OCI-LY1 (cell line): ENCODE measurements around the gene MMEL1.
A peak's percentile ranks its signal among the peaks of the same experiment; 100 is the strongest.

ENCODE experiments used
- H2AFZ ChIP-seq: fragments of 200-600 bp; sonication (generic), shearing (Covaris generic); 2 replicates; pipeline ENCODE4 v1.6.0; 2014; ENCODE audit warnings: antibody characterized with exemption, mild to moderate bottlenecking, low read length
- H3F3A ChIP-seq: fragments of 200-600 bp; sonication (generic), shearing (Covaris generic); 2 replicates; pipeline ENCODE4 v1.6.0; 2014; ENCODE audit warnings: mild to moderate bottlenecking, antibody characterized with exemption, low read length, moderate library complexity; ENCODE audit not compliant: insufficient read depth
- H3K27ac ChIP-seq: fragments of 200-600 bp; sonication (generic); 2 replicates; pipeline ENCODE4 v1.5.1; 2014; ENCODE audit warnings: low read length, mixed run types, mild to moderate bottlenecking, low read depth; ENCODE audit not compliant: poor library complexity, severe bottlenecking
- H3K27me3 ChIP-seq: fragments of 200-600 bp; sonication (generic); 2 replicates; pipeline ENCODE4 v1.6.0; 2014; ENCODE audit warnings: antibody characterized with exemption, mild to moderate bottlenecking, low read length, moderate library complexity; ENCODE audit not compliant: insufficient read depth
- H3K36me3 ChIP-seq: fragments of 200-600 bp; sonication (generic); 2 replicates; pipeline ENCODE4 v1.6.1; 2014; ENCODE audit warnings: mild to moderate bottlenecking, antibody characterized with exemption, low read length, moderate library complexity, mixed read lengths; ENCODE audit not compliant: insufficient read depth
- H3K4me1 ChIP-seq: fragments of 200-600 bp; sonication (generic); 2 replicates; pipeline ENCODE4 v1.5.1; 2014; ENCODE audit warnings: mild to moderate bottlenecking, low read length, moderate library complexity; ENCODE audit not compliant: insufficient read depth, severe bottlenecking
- H3K4me2 ChIP-seq: fragments of 200-600 bp; sonication (generic), shearing (Covaris generic); 2 replicates; pipeline ENCODE4 v1.6.1; 2014; ENCODE audit warnings: low read length
- H3K4me3 ChIP-seq: fragments of 200-600 bp; sonication (generic); 2 replicates; pipeline ENCODE4 v1.5.1; 2014; ENCODE audit warnings: low read length, low read depth, mild to moderate bottlenecking, mixed read lengths; ENCODE audit not compliant: poor library complexity, severe bottlenecking
- H3K79me2 ChIP-seq: fragments of 200-600 bp; shearing (Covaris generic); 2 replicates; pipeline ENCODE4 v1.6.1; 2016; ENCODE audit warnings: mixed run types, low read length, mixed read lengths; ENCODE audit not compliant: insufficient read depth
- H3K9ac ChIP-seq: fragments of 200-600 bp; sonication (generic), shearing (Covaris generic); 2 replicates; pipeline ENCODE4 v1.6.1; 2014; ENCODE audit warnings: mild to moderate bottlenecking, low read length, mixed read lengths
- H3K9me2 ChIP-seq: fragments of 200-600 bp; sonication (generic), shearing (Covaris generic); 2 replicates; pipeline ENCODE4 v1.6.1; 2014; ENCODE audit warnings: low read depth, mild to moderate bottlenecking, low read length, mixed read lengths
- H3K9me3 ChIP-seq: fragments of 200-600 bp; shearing (Covaris generic); 2 replicates; pipeline ENCODE4 v1.6.1; 2014; ENCODE audit warnings: low read length, mixed read lengths
- H4K20me1 ChIP-seq: fragments of 200-600 bp; sonication (generic), shearing (Covaris generic); 2 replicates; pipeline ENCODE4 v1.6.0; 2016; ENCODE audit warnings: mild to moderate bottlenecking, low read length; ENCODE audit not compliant: insufficient read depth
- CTCF ChIP-seq: fragments of 200-600 bp; sonication (generic), shearing (Covaris generic); IDR thresholded peaks from 2 replicates; pipeline ENCODE4 v1.5.1; 2017; ENCODE audit warnings: mild to moderate bottlenecking, antibody characterized with exemption, low read length, moderate library complexity, mixed read lengths
- EZH2 ChIP-seq: fragments of 200-600 bp; sonication (generic), shearing (Covaris generic); IDR thresholded peaks from 2 replicates; pipeline ENCODE4 v1.8.0; 2017; ENCODE audit warnings: borderline replicate concordance, mixed run types, mild to moderate bottlenecking, antibody characterized with exemption, low read length, moderate library complexity, mixed read lengths

The MMEL1 gene

GRCh38 chr1:2643414-2644077, 10.7 kb upstream of the MMEL1 start:
- Histone ChIP-seq H3K36me3 (no peaks in the 10 kb centered on the region), H3K27ac (no peak overlapping the region), H3K9me3 (peaks cover 10% of the 10 kb centered on the region), H3K4me2 (peak overlapping the region; percentile 87), H3K4me3 (peak overlapping the region; percentile 74), H3K79me2 (no peaks in the 10 kb centered on the region), H3K4me1 (peaks cover 10% of the 10 kb centered on the region), H2AFZ (no peak overlapping the region), H3F3A (no peaks in the 10 kb centered on the region), H4K20me1 (no peaks in the 10 kb centered on the region), H3K9me2 (no peaks in the 10 kb centered on the region), H3K9ac (no peak overlapping the region), H3K27me3 (no peaks in the 10 kb centered on the region; the same call in 1 of the 2 replicates)
- TF ChIP-seq EZH2 (no peak), CTCF (no peak)

- Histone ChIP-seq H3F3A (no peaks in the 10 kb centered on the region), H2AFZ (no peak overlapping the region), H3K9me2 (no peaks in the 10 kb centered on the region), H3K9me3 (peaks cover 9% of the 10 kb centered on the region), H3K27me3 (no peaks in the 10 kb centered on the region; the same call in 1 of the 2 replicates), H3K4me2 (peak overlapping the region; percentile 87), H3K4me1 (peaks cover 10% of the 10 kb centered on the region), H3K36me3 (no peaks in the 10 kb centered on the region), H3K4me3 (peak overlapping the region; percentile 74), H3K9ac (peak overlapping the region; percentile 80), H3K79me2 (no peaks in the 10 kb centered on the region), H3K27ac (no peak overlapping the region), H4K20me1 (no peaks in the 10 kb centered on the region)
- TF ChIP-seq CTCF = no peak
These were observed 10.0 kb upstream of the MMEL1 start for GRCh38 chr1:2642560-2643413.

GRCh38 chr1:2642131-2642559, 9.3 kb upstream of the MMEL1 start:
- no peaks in the 10 kb centered on the region for H3K9me2 ChIP-seq
- H3K9me3 ChIP-seq = peaks cover 10% of the 10 kb centered on the region
- no peaks in the 10 kb centered on the region; the same call in 1 of the 2 replicates for H3K27me3 ChIP-seq
- H2AFZ ChIP-seq = no peak overlapping the region
- H4K20me1 ChIP-seq = no peaks in the 10 kb centered on the region
- H3K4me3 ChIP-seq = peak overlapping the region; percentile 74
- no peaks in the 10 kb centered on the region for H3F3A ChIP-seq
- no peaks in the 10 kb centered on the region for H3K79me2 ChIP-seq
- no peak for TF ChIP-seq EZH2
- no peak for TF ChIP-seq CTCF
- H3K27ac ChIP-seq = no peak overlapping the region
- H3K36me3 ChIP-seq = no peaks in the 10 kb centered on the region; the same call in 1 of the 2 replicates
- H3K9ac ChIP-seq = peak overlapping the region; percentile 80
- peak overlapping the region; percentile 87 for H3K4me2 ChIP-seq
- peaks cover 10% of the 10 kb centered on the region for H3K4me1 ChIP-seq
